ENCODE results near the gene BAZ2B. TPM values are rescaled to one million over a fixed set of nuclear protein-coding genes. Genes with fewer than 3 reads are reported as not detected.
A peak's percentile ranks its signal among the peaks of the same experiment; 100 is the strongest.

Gene BAZ2B
- total RNA-seq, 2 experiments from 2014 or later: 3.7 to 11.8 TPM

DNA sequence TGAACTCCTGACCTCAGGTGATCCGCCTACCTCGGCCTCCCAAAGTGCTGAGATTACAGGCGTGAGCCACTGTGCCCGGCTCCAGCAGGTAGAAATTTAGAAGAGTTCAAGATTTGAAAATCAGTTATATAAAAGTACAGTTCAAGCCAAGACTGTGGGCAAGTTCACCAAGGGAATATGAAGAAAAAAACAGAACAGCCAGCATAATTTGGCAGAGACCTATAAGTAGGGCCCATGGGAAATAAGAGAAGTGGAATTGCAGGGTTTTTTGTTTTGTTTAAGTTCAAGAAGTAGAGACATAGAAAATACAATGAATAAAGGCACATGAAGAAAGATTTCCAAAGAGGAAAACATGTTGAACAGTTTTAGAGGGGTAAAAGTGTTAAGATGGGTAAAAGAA lies 57.9 kb downstream of the BAZ2B start:
- H3K27ac ChIP-seq (ENCODE audit: low read depth, low read length, poor library complexity, severe bottlenecking): no peak overlapping the region
- intact Hi-C loops (cut with micrococcal nuclease; ENCODE audit: unreplicated experiment): loop anchor here (10.0 kb wide), 1 partner anchor 246 kb away; no protein-coding TSS in a partner anchor
- DNase-seq (ENCODE audit: low spot score): no peak
- no peaks in the 10 kb centered on the region for H3K4me1 ChIP-seq (ENCODE audit: insufficient read depth, low read length, poor library complexity, severe bottlenecking)
- no TSS peak for BruUV-seq (replicated peaks)
- TF ChIP-seq EZH2phosphoT487 (IDR thresholded peaks at IDR 0.05; ENCODE audit: borderline replicate concordance, low read depth, low read length): no peak
- TF ChIP-seq, protein P1, sequence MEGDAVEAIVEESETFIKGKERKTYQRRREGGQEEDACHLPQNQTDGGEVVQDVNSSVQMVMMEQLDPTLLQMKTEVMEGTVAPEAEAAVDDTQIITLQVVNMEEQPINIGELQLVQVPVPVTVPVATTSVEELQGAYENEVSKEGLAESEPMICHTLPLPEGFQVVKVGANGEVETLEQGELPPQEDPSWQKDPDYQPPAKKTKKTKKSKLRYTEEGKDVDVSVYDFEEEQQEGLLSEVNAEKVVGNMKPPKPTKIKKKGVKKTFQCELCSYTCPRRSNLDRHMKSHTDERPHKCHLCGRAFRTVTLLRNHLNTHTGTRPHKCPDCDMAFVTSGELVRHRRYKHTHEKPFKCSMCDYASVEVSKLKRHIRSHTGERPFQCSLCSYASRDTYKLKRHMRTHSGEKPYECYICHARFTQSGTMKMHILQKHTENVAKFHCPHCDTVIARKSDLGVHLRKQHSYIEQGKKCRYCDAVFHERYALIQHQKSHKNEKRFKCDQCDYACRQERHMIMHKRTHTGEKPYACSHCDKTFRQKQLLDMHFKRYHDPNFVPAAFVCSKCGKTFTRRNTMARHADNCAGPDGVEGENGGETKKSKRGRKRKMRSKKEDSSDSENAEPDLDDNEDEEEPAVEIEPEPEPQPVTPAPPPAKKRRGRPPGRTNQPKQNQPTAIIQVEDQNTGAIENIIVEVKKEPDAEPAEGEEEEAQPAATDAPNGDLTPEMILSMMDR (conservative IDR thresholded peaks at IDR 0.05; ENCODE audit: low read length): no peak
- H3K79me2 ChIP-seq (ENCODE audit: insufficient read depth, low read depth, low read length): no peaks in the 10 kb centered on the region
- ChIA-PET CTCF (ENCODE audit: unreplicated experiment) (no interaction called here), POLR2A (no interaction called here)
- H3K4me3 ChIP-seq (ENCODE audit: low read depth, low read length, poor library complexity, severe bottlenecking): no peak overlapping the region
- no peaks in the 10 kb centered on the region for H4K20me1 ChIP-seq (ENCODE audit: insufficient read depth, low read length)
- H3K9me3 ChIP-seq (ENCODE audit: low read length): no peaks in the 10 kb centered on the region
- H3K4me2 ChIP-seq (ENCODE audit: low read length): no peak overlapping the region
- H2AFZ ChIP-seq (ENCODE audit: low read length): no peak overlapping the region
- H3K36me3 ChIP-seq (ENCODE audit: insufficient read depth, low read length): no peaks in the 10 kb centered on the region
- H3K9me2 ChIP-seq (ENCODE audit: insufficient read depth, low read length): no peaks in the 10 kb centered on the region

DNA sequence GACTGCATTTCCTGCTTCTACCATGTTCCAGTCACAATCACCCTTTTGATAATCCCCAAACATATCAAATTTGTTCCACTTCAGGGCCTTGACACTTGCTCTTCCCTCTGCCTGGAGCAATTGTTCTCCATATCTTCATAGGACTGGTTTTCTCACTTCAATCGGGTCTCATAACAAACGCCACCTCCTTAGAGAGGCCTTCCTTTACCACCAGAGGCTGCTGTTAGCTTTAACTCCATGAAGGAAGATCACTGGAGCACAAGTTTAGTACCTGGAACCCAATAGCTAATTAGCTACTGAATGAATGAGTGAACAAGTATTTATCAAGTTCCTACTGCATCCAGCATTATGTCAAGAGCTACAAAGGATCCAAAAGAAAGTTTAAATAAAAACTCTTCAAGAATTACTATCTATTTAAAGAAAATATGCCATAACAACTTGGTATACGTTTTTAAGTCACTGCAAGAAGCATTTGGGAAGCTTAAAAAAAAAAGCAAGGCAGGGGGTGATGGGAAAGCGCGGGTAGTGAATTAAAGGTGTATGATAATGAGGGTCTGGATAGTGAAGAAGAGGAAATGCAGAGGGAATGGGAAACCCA lies 58.8 kb downstream of the BAZ2B start:
- intact Hi-C loops (cut with micrococcal nuclease; ENCODE audit: unreplicated experiment): loop anchor here (10.0 kb wide), 1 partner anchor 247 kb away; no protein-coding TSS in a partner anchor
- no peak overlapping the region for H3K4me3 ChIP-seq (ENCODE audit: low read depth, low read length, poor library complexity, severe bottlenecking)
- H3K9me2 ChIP-seq (ENCODE audit: insufficient read depth, low read length): no peaks in the 10 kb centered on the region
- no peaks in the 10 kb centered on the region for H3K36me3 ChIP-seq (ENCODE audit: insufficient read depth, low read length)
- no peaks in the 10 kb centered on the region for H3K4me1 ChIP-seq (ENCODE audit: insufficient read depth, low read length, poor library complexity, severe bottlenecking)
- no peak overlapping the region for H3K4me2 ChIP-seq (ENCODE audit: low read length)
- H4K20me1 ChIP-seq (ENCODE audit: insufficient read depth, low read length): no peaks in the 10 kb centered on the region
- no peak overlapping the region for H2AFZ ChIP-seq (ENCODE audit: low read length)
- TF ChIP-seq, protein P1 (conservative IDR thresholded peaks at IDR 0.05; ENCODE audit: low read length): peak; percentile 40; the same call in 1 of the 2 replicates
- no peak for TF ChIP-seq EZH2phosphoT487 (IDR thresholded peaks at IDR 0.05; ENCODE audit: borderline replicate concordance, low read depth, low read length)
- no peaks in the 10 kb centered on the region for H3K79me2 ChIP-seq (ENCODE audit: insufficient read depth, low read depth, low read length)
- DNase-seq (ENCODE audit: low spot score): peak; percentile 6
- no peaks in the 10 kb centered on the region for H3K9me3 ChIP-seq (ENCODE audit: low read length)
- BruUV-seq (replicated peaks): no TSS peak
- POLR2A ChIA-PET: interaction anchor here (0.5 to 0.9 kb wide), 2 partner anchors 131 to 1653 kb away, joined by 3 to 6 read pairs; no protein-coding TSS in a partner anchor
- CTCF ChIA-PET (ENCODE audit: unreplicated experiment): no interaction called here
- no peak overlapping the region for H3K27ac ChIP-seq (ENCODE audit: low read depth, low read length, poor library complexity, severe bottlenecking)
